GM19099 (cell line): ENCODE results near the gene MBD6.

Experiments
- POLR2A ChIP-seq: IDR thresholded peaks from 3 replicates; pipeline ENCODE4 v1.6.1; 2011; ENCODE audit warnings: low read depth; ENCODE audit not compliant: insufficient read length; ENCODE audit errors: extremely low read depth

MBD6 gene

DNA sequence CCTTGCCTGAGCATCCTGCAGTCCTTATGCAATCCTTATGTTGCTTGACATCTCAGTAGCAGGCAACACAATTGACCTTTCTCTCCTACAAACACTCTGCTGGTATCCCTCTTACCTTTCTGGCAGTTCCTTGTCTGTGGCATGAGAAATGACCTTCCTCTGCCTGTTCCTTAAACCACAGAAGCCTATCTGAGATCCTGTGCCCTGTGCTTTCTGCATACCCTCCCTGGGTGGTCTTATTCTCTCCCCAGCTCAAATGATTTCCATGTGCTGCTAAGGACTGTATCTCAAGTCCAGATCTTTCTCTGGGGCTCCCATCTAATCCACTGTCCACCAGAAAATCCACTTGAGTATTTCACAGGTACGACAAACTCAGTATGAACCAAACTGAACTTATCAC is 41.0 kb upstream of the MBD6 start:
- TF ChIP-seq POLR2A = no peak

DNA sequence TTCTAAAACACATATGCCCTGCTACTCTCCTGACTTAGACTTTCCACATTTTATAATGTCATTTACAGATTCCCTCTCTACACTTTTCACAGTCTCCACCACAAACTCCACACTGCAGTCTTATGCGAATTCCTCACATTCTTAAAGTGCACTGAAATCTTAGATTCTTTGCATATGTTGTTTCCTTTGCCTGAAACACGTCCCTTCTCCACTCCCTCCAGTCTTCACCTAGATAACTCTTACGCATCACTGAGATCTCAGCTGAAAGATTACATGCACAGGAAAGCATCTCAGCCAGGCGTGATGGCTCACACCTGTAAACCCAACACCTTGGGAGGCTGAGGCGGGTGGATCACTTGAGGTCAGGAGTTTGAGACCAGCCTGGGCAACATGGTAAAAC is 39.2 kb upstream of the MBD6 start:
- TF ChIP-seq POLR2A = no peak

DNA sequence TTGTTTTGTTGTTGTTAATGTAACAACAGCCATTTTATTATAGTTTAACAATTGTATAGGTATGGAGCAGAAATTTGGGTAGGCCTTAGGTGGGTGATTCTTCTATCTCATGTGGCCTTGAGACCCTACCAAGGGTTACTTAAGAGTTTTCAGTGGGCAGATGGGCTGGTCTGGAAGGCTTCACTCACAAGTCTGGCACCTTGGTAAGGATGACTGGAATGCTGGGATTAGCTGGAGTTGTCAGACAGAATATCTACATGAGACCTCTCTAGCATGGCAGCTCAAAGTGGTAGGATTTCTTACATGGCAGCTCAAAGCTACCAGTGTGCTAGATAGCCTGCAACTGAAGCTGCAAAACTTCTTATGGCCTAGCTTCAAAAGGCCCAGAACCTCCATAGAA is 36.9 kb upstream of the MBD6 start:
- no peak for TF ChIP-seq POLR2A

DNA sequence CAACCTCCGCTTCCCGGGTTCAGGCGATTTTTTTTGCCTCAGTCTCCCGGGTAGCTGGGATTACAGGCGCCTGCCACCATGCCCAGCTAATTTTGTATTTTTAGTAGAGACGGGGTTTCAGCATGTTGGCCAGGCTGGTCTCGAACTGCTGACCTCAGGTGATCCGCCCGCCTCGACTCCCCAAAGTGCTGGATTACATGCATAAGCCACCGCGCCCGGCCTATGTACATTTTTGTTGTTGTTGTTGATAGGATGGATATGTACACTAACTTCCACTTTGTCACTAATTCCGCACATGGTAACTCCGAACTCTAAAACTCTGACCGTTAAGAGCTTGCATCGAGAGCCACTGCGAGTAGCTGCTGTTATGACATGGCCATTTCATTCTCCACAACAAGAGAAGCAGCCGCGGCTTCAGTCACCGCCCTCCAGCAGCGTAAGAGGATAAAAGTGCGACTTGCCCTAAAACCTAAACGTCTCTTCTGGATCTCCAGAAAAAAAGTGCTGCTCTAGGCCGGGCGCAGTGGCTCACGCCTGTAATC is 35.5 kb upstream of the MBD6 start:
- no peak for TF ChIP-seq POLR2A

DNA sequence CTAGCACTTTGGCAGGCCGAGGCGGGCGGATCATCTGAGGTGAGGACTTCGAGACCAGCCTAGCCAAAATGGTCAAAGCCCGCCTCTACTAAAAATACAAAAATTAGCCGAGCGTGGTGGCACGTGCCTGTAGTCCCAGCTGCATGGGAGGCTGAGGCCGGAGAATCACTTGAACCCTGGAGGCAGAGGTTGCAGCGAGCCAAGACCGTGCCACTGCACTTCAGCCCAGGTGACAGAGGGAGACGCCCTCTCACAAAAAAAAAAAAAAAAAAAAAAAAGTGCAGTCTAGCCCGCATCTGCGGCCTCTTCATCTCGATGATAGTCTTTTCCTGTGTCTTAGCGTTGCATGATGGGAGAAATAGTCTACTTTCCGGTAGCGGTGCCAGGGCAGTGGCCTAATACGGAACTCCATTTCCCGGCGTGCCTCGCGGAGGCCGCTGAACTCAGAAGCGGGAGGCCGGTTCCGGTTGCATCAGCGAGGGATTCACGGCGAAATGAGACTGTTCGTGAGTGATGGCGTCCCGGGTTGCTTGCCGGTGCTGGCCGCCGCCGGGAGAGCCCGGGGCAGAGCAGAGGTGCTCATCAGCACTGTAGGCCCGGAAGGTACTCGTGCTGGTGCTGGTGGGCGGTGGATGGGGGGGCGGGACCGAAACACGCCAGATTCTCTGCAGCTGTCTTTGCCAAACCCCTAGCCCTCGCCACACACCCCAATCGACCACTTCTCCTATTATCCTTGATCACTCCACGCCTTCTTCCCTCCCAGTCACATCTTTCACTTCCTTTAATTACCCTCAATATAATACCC is 34.8 kb upstream of the MBD6 start, which contains the start of gene MARS1:
Gene MARS1, plus strand, starts transcription at position 472 of the 805 bp plus-strand sequence. Its CDS starts 23 bp downstream, at position 495.
- peak; percentile 86 for TF ChIP-seq POLR2A

DNA sequence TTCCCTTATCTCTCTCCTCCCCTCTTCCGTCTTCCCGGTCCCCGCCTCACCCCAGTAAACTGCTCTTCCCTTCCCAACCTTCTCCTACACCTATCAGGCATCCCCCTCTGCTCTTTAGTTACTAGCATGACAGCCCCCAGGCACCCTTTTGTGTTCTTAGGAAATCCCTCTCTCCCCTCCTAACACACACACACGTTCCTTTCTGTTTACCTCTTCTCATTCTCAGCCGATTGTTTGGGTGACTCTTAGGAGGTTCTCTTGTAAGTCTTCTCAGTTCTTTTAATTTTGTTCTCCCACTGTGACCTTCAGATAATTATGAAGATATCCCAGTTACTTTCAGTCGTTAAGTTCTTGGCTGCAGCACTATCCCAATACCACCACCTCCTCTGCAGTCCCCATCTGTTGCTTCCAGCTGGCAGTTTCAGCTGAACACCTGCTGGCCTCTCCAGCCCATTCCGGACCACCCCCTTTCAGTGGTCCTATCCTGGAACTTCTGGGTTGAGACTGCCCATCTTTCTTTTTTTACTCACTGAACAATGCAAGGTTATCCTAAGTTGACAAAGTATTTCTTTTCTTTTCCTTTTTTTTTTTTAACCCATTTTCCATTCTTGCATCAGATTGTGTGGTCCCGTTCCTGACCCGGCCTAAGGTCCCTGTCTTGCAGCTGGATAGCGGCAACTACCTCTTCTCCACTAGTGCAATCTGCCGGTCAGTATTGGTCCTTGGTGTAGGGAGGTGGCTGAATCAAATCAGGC is 34.0 kb upstream of the MBD6 start:
- no peak for TF ChIP-seq POLR2A

DNA sequence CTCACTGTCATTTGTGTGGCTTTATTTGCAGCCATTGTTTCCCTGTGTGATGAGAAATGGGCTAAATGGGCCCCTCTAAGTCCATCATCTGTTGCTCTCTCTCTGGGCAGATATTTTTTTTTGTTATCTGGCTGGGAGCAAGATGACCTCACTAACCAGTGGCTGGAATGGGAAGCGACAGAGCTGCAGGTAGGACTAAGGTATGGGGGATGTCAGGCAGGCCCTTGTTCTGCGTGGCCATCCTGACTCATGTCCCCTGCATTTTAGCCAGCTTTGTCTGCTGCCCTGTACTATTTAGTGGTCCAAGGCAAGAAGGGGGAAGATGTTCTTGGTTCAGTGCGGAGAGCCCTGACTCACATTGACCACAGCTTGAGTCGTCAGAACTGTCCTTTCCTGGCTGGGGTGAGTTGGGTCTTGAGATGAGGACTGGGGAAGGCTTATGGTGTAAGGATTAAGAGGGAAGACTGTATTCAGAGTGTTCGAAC is 33.4 kb upstream of the MBD6 start:
- no peak for TF ChIP-seq POLR2A

DNA sequence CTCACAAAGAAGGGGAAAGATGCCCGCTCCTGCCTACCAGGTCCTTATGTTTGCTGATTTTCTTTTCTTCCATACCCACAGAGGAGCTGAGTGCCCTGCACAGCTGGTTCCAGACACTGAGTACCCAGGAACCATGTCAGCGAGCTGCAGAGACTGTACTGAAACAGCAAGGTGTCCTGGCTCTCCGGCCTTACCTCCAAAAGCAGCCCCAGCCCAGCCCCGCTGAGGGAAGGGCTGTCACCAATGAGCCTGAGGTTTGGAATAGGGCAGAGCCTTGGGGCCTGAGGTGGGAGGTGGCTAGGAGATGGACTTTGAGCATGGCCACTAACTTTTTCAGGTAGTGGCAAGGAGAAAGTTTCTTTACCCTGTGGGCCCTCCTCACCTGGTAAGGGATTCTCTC is 32.5 kb upstream of the MBD6 start:
- TF ChIP-seq POLR2A = no peak

DNA sequence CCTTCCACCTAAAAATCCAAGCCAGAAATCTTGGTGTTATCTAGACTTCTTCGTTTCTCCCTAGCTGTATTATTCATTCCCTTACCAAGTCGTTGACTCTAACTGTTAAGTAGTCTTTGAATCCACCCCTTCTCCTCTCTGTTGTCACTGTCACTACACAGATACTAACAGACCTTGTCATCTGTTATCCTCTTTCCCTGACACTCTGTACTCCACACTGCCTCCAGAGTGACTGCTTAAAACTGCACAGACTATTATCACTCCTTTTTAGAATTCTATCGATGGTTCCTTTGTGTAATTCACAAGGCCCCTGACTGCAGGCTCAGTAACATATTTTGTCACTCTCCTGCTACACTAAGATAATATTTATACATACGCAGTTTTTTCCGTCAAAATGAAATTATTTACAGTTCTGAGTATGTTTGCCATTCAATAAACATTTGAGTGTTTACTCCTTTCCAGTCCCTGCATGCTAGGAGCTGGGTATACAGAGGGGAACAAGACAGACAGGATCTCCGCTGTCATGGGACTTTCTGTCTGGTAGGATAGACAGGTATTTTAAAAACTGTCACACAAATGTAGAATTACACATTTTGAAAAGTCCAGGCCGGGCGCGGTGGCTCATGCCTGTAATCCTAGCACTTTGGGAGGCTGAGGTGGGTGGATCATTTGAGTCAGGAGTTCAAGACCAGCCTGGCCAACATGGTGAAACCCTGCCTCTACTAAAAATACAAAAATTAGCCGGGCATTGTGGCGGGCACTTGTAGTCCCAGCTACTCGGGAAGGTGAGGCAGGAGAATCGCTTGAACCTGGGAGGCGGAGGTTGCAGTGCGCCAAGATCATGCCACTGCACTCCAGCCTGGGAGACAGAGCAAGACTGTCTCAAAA is 31.0 kb upstream of the MBD6 start:
- TF ChIP-seq POLR2A = no peak

DNA sequence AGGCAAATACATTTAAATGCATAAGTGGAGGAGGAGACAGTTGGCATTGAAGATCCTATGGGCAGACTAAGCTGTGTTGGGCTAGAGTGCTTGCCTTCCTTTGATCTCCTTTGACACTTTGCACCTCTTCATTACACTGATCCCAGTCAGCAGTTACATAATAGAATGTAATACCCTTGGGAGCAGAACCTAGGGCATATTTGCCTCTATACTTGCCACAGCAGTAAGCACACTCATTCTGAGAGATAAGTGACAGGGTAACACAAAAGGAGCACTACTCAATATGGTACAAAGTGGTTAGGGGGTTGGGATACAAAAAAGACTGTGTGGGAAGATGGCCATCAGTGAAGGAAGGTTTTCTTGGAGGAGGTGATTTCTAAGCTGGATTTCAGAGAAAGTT is 25.8 kb upstream of the MBD6 start:
- TF ChIP-seq POLR2A = no peak

DNA sequence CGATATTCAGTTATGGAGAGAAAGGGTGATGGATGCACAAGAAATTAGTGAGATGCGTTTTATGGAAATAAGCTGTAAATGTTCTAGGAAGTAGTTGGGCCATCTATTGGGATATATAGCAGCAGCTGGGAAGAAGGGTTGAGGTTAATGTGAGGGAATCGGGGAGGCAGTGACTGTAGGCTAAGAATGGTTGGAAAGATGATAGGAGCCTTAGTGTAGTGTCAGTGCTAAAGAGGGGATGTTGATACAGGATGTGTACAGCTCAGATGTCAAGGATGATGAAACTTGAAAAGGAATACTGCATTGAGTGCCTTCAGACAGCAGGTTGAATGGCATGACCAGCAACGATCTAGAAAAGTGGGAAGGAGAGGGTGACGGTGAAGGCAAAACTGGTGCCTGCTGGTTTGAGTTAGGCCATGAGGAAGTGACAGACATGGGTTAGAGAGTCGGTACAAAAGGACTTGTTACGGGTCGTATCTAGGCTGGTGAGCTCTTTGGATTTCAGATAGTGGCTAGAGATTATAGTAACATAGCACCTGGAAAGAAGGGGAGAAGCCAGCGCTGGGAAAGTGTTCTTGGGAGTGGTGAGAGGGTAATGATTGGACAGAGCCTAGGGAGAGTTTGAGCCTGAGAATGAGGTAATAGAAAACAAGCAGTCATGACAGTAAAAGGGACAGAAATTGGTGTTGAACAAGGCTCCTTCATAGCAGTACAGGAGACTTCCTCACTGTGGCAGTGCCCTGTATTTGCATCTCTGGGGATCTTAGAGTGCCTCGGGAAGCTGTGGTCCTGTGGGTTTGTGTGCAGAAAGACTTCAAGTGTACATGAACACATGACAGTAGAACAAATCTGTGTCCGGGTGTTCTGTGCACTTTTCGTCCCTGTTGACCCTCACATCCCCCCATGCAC is 25.1 kb upstream of the MBD6 start:
- TF ChIP-seq POLR2A = no peak

DNA sequence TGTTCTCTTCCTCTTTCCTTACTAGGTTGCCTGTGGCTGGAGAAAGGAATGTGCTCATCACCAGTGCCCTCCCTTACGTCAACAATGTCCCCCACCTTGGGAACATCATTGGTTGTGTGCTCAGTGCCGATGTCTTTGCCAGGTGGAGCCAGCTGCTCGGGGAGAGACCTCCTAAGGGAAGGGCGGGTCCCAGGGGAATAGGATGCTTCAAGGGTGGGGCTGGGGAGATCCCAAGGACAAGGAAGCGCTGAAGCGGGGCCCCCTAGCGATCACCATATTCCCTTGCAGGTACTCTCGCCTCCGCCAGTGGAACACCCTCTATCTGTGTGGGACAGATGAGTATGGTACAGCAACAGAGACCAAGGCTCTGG is 24.5 kb upstream of the MBD6 start:
- no peak for TF ChIP-seq POLR2A

DNA sequence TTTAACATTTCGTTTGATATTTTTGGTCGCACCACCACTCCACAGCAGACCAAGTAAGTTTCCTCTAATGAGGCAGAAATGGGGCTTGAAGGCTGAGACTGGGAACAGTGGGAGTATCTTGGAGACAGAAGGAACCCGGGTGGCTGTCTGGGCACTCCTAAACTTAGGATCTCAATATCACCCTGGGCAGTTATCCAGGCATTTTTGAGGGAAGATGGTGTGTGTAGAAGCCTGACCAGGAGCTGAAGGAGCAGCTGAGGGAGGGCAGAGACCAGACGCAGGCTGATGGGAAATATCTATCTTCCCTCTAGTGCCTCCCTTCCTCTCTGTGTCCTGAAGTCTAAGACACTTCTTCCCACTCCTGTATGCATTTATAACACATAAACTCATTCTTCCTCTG is 24.1 kb upstream of the MBD6 start:
- TF ChIP-seq POLR2A = no peak

DNA sequence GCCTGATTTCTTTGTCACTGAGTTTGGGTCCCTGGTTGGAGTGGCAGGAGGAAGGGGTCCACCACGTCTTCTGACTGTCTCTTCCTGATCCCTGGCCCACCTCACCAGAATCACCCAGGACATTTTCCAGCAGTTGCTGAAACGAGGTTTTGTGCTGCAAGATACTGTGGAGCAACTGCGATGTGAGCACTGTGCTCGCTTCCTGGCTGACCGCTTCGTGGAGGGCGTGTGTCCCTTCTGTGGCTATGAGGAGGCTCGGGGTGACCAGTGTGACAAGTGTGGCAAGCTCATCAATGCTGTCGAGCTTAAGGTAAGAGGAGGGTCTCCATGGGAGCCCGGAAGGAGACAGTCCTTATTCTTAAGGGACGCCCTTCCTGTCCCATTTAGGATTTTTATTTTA is 22.4 kb upstream of the MBD6 start:
- no peak for TF ChIP-seq POLR2A
